Measurements from ENCODE around the gene MINDY1.
A peak's percentile ranks its signal among the peaks of the same experiment; 100 is the strongest.

MINDY1 gene

DNA sequence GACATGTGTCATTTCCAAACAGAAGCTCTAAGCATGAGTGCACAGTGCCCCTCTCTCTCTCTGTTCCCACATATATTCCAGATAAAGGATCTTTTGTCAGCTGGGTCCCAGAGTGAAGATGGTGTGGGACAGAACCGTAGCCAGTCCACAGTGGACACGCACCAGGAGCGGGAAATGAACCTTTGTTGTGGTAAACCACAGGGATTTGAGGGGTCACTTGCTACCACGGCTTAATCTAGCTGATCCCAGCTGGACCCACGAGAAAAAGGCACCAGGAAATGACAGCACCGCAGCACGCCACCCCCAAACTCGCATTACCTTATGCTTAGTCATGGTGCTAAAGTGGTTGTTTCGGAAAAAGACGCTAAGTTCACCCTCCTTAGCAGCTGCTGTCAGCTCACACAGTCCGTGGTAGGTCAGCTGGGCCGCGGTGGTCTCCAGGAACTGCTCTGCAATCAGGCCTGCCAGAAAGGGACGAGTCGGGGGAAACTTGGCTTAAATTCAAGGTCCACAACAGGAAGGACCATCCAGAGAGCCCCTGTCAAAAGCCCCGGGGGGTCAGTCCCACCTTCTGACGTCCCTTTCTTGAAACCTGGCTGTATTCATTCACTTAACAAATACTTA, 7.5 kb downstream of the MINDY1 start:
- no peak for DNase-seq (ENCODE audit: insufficient read length, low spot score)

GRCh38 chr1:150997949-150998348, 8.8 kb downstream of the MINDY1 start:
- no peak for TF ChIP-seq CTCF (IDR thresholded peaks at IDR 0.05; ENCODE audit: insufficient read depth, missing control alignments)
- no peak for DNase-seq (ENCODE audit: insufficient read length, low spot score)
- no peak for FAIRE-seq

More for the DNA sequence above, 7.5 kb downstream of the MINDY1 start:
- no peak for TF ChIP-seq CTCF (IDR thresholded peaks at IDR 0.05; ENCODE audit: insufficient read depth, missing control alignments)
- FAIRE-seq = no peak

GRCh38 chr1:150997126-150997872, 9.4 kb downstream of the MINDY1 start:
- TF ChIP-seq CTCF (IDR thresholded peaks at IDR 0.05; ENCODE audit: insufficient read depth, missing control alignments) = no peak
- no peak for DNase-seq (ENCODE audit: insufficient read length, low spot score)
- no peak for FAIRE-seq

DNA sequence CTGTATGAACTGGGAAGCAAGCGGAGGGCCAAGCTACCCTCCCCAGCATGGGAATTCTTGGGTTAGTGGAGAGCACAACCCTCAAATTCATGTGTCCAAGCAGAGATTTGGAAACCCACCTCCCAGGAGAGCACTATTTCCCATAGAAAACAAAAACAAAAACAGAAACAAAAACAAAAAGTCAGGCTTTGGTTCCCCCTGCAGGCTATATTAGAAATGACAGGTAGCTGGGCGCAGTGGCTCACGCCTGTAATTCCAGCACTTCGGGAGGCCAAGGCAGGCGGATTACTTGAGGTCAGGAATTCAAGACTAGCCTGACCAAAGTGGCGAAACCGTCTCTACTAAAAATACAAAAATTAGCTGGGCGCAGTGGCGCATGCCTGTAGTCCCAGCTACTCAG, 10.8 kb downstream of the MINDY1 start:
- FAIRE-seq (no peak), DNase-seq (ENCODE audit: insufficient read length, low spot score) (no peak)
- TF ChIP-seq CTCF (IDR thresholded peaks at IDR 0.05; ENCODE audit: insufficient read depth, missing control alignments) = peak; percentile 79

- DNase-seq (ENCODE audit: insufficient read length, low spot score) (no peak), FAIRE-seq (no peak)
- no peak for TF ChIP-seq CTCF (IDR thresholded peaks at IDR 0.05; ENCODE audit: insufficient read depth, missing control alignments)
These were observed 11.2 kb downstream of the MINDY1 start for GRCh38 chr1:150995460-150995859.

GRCh38 chr1:150994248-150994647, 12.5 kb downstream of the MINDY1 start:
- DNase-seq (ENCODE audit: insufficient read length, low spot score) (no peak), FAIRE-seq (no peak)
- TF ChIP-seq CTCF (IDR thresholded peaks at IDR 0.05; ENCODE audit: insufficient read depth, missing control alignments) = no peak

DNA sequence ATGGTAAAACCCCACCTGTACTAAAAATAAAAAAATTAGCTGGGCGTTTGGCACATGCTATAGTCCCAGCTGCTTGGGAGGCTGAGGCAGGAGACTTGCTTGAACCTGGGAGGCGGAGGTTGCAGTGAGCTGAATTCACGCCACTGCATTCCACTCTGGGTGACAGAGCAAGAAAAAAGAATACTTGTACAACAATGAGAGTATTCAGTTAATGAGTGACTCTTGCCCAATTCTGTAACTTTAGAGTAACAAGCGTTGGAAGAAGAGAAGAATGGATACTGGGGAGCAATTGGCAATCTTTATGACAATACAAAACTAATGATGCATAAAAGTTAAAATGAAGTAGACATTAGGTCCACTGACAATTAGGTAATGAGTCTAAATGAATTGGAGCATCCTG, 14.1 kb downstream of the MINDY1 start:
- DNase-seq (ENCODE audit: insufficient read length, low spot score) (no peak), FAIRE-seq (no peak)
- no peak for TF ChIP-seq CTCF (IDR thresholded peaks at IDR 0.05; ENCODE audit: insufficient read depth, missing control alignments)

Data from D721Med (cell line).